Endothelial cell of umbilical vein (primary cell): ENCODE results near the gene GAS2L2. TPM values are rescaled to one million over a fixed set of nuclear protein-coding genes. Genes with fewer than 3 reads are reported as not detected.

ENCODE experiments used
- BruUV-seq: library from RNA; stranded (reverse); fragments of 400-500 nt; replicated peaks from 2 replicates; lab custom pipeline; 2021; lab: Mats Ljungman, UMichigan
- CTCF ChIA-PET: fragments of 300-600, 350-600 bp; sonication (Branson Sonifier 250); formaldehyde crosslinking; loops from one replicate; lab custom pipeline; 2021; ENCODE audit warnings: antibody characterized with exemption, inconsistent platforms; lab: Charles Lee
- POLR2A ChIA-PET: fragments of 300-600, 350-600 bp; sonication (Branson Sonifier 250); formaldehyde crosslinking; loops from one replicate; lab custom pipeline; 2021; ENCODE audit warnings: antibody characterized with exemption, inconsistent platforms; lab: Charles Lee
- DNase-seq: peaks from one replicate; pipeline ENCODE4 v3.0.0-alpha.2; 2011; ENCODE audit warnings: low read depth, low spot score
- FAIRE-seq: peaks from 2 replicates; lab custom pipeline; 2011; peaks lifted over from hg19 to GRCh38; lab: Jason Lieb, UNC
- H2AFZ ChIP-seq: 2 replicates; pipeline ENCODE4 v1.6.0; 2012; ENCODE audit warnings: low read depth, low read length, control low read depth, inconsistent platforms
- H3K27ac ChIP-seq: 2 replicates; pipeline ENCODE4 v1.5.1; 2011; ENCODE audit warnings: low read depth, mild to moderate bottlenecking, control low read depth, low read length, moderate library complexity; ENCODE audit not compliant: insufficient read depth
- H3K27me3 ChIP-seq, 2 experiments: 2 replicates each; pipeline versions ENCODE4 v1.6.0 to v1.6.1; 2011; ENCODE audit warnings: low read length in 2 of 2, mixed read lengths in 1 of 2; ENCODE audit not compliant: control insufficient read depth in 2 of 2, insufficient read depth in 2 of 2
- H3K36me3 ChIP-seq, 2 experiments: 2 replicates in 1 of 2; 3 replicates in 1 of 2; pipeline ENCODE4 v1.5.1; 2011; ENCODE audit warnings: low read length in 2 of 2, mild to moderate bottlenecking in 1 of 2, moderate library complexity in 1 of 2; ENCODE audit not compliant: control insufficient read depth in 2 of 2, insufficient read depth in 2 of 2; ENCODE audit errors: extremely low read depth in 1 of 2
- H3K4me1 ChIP-seq: 3 replicates; pipeline ENCODE4 v1.5.1; 2011; ENCODE audit warnings: mild to moderate bottlenecking, low read length; ENCODE audit not compliant: control insufficient read depth, insufficient read depth; ENCODE audit errors: extremely low read depth
- H3K4me2 ChIP-seq: 2 replicates; pipeline ENCODE4 v1.6.1; 2011; ENCODE audit warnings: low read length, control low read depth, mixed read lengths; ENCODE audit not compliant: insufficient read depth
- H3K4me3 ChIP-seq, 3 experiments: fragments of 200-600 bp in 1 of 3; sonication (generic), shearing (Covaris generic) in 1 of 3; replicated peaks in 1 of 3; 2 replicates each; pipeline ENCODE4 v1.5.1; 2011 to 2016; ENCODE audit warnings: control low read depth in 3 of 3, low read length in 3 of 3, mild to moderate bottlenecking in 2 of 3, inconsistent platforms in 1 of 3, low read depth in 1 of 3, moderate library complexity in 1 of 3; ENCODE audit not compliant: insufficient read depth in 1 of 3
- H3K79me2 ChIP-seq: 2 replicates; pipeline ENCODE4 v1.6.0; 2012; ENCODE audit warnings: low read length, inconsistent platforms; ENCODE audit not compliant: control insufficient read depth, insufficient read depth
- H3K9ac ChIP-seq: replicated peaks from 2 replicates; pipeline ENCODE3; 2011; ENCODE audit warnings: low read length, control low read depth; ENCODE audit not compliant: insufficient read depth; ENCODE audit errors: extremely low read depth
- H3K9me1 ChIP-seq: replicated peaks from 3 replicates; pipeline ENCODE4 v1.6.0; 2011; ENCODE audit warnings: mild to moderate bottlenecking, low read length; ENCODE audit not compliant: control insufficient read depth, insufficient read depth; ENCODE audit errors: extremely low read depth
- H3K9me3 ChIP-seq: replicated peaks from 2 replicates; pipeline ENCODE4 v1.5.1; 2012; ENCODE audit warnings: low read length, inconsistent platforms; ENCODE audit not compliant: control insufficient read depth, insufficient read depth
- H4K20me1 ChIP-seq: replicated peaks from 2 replicates; pipeline ENCODE3; 2011; ENCODE audit warnings: mild to moderate bottlenecking, low read length; ENCODE audit not compliant: control insufficient read depth, insufficient read depth; ENCODE audit errors: extremely low read depth
- EZH2 ChIP-seq: IDR thresholded peaks from 2 replicates; pipeline ENCODE4 v1.6.1; 2012; ENCODE audit warnings: borderline replicate concordance, low read depth, mild to moderate bottlenecking, moderate library complexity, low read length, inconsistent platforms; ENCODE audit not compliant: severe bottlenecking
- FOS ChIP-seq: IDR thresholded peaks from 2 replicates; pipeline ENCODE4 v1.6.1; 2011; ENCODE audit warnings: mild to moderate bottlenecking, low read length, moderate library complexity, borderline replicate concordance; ENCODE audit not compliant: insufficient read depth
- GATA2 ChIP-seq: IDR thresholded peaks from 2 replicates; pipeline ENCODE4 v1.7.0; 2011; ENCODE audit warnings: low read depth, mild to moderate bottlenecking, moderate library complexity, mixed read lengths, low read length; ENCODE audit not compliant: insufficient read length, insufficient read depth
- MAX ChIP-seq: IDR thresholded peaks from 2 replicates; pipeline ENCODE4 v1.6.1; 2011; ENCODE audit not compliant: insufficient read depth, insufficient read length
- MYC ChIP-seq: IDR thresholded peaks from one replicate; pipeline ENCODE4 v1.6.1; 2011; ENCODE audit warnings: mild to moderate bottlenecking, low read depth, low read length
- POLR2A ChIP-seq: IDR thresholded peaks from 2 replicates; pipeline ENCODE4 v1.6.1; 2012; ENCODE audit warnings: low read depth, mild to moderate bottlenecking, control low read depth, low read length
- POLR2AphosphoS5 ChIP-seq: IDR thresholded peaks from 2 replicates; pipeline ENCODE4 v1.6.1; 2012; ENCODE audit warnings: low read depth, mild to moderate bottlenecking, control low read depth, low read length, moderate library complexity; ENCODE audit not compliant: insufficient read depth
- dilution Hi-C: fragments of 300-500 bp; cut with MboI; formaldehyde crosslinking; loops from one replicate; pipeline ENCODE4 v1.15.0; 2019; ENCODE audit warnings: low sequenced_read_pairs; ENCODE audit not compliant: extremely low pct_ligation_motif_present
- intact Hi-C: fragments of 100-400 bp; cut with micrococcal nuclease; formaldehyde crosslinking; loops from one replicate; pipeline ENCODE4 v1.10.0; 2022
- polyA plus RNA-seq, 4 experiments: library from polyadenylated mRNA; depleted of rRNA in 3 of 4; stranded (reverse) in 3 of 4; unstranded in 1 of 4; fragments of >200 nt; gene quantifications; 2 replicates each; pipeline versions ENCODE4 v1.2.1 to v1.2.3, GENCODE V29; 2011 to 2012; ENCODE audit warnings: missing spikeins in 1 of 4
- total RNA-seq: library from RNA; stranded (reverse); gene quantifications from 2 replicates; pipeline ENCODE4 v1.2.3, GENCODE V29; 2021
- TF ChIP-seq, protein P1 (sequence below), 2 donors: IDR thresholded peaks; 1 replicate in 1 of 2; 2 replicates in 1 of 2; pipeline ENCODE4 v1.5.1; 2011; ENCODE audit warnings: low read length in 2 of 2, mild to moderate bottlenecking in 2 of 2, moderate library complexity in 2 of 2, control low read depth in 1 of 2, inconsistent platforms in 1 of 2, low read depth in 1 of 2; ENCODE audit not compliant: insufficient read depth in 1 of 2; ENCODE audit errors: extremely low read depth in 1 of 2

The GAS2L2 gene
- total and polyA plus RNA-seq, 2 donors (not counting 3 experiments of a cell fraction or from before 2014, with no cell fraction given), result not detected

DNA sequence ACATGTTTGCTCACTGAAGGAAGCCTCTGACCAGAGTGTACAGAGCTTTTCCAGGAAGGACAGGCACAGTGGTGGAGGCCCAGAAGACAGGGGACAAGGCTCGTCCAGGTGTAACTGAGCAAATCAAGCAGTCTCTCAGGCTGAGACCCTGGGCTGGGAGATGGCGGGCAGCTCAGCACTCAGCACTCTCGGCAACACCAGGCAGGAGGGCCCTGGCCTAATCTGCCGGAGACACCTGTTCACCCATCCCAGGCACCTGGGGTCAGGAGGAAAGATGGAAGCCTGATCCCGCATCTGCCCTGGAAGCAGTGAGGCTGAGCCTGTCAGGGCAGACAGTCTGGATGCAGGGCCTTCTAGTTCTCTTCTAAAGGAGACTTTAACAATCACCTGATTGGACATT is 16.8 kb downstream of the GAS2L2 start:
- Histone ChIP-seq H3K27me3 (peaks cover 29 to 32% of the 10 kb centered on the region in 2 experiments), H3K9me3 (no peaks in the 10 kb centered on the region), H2AFZ (no peak overlapping the region), H3K4me3 (no peak overlapping the region), H3K27ac (no peak overlapping the region), H3K36me3 (no peaks in the 10 kb centered on the region), H3K4me2 (no peak overlapping the region), H4K20me1 (no peaks in the 10 kb centered on the region), H3K79me2 (no peaks in the 10 kb centered on the region), H3K4me1 (peaks cover 2% of the 10 kb centered on the region), H3K9me1 (no peaks in the 10 kb centered on the region), H3K9ac (no peak overlapping the region)
- DNase-seq (no peak), FAIRE-seq (no peak)
- no TSS peak for BruUV-seq
- TF ChIP-seq GATA2, result no peak
- no peak for TF ChIP-seq POLR2A
- no peak for TF ChIP-seq EZH2
- TF ChIP-seq, protein P1, sequence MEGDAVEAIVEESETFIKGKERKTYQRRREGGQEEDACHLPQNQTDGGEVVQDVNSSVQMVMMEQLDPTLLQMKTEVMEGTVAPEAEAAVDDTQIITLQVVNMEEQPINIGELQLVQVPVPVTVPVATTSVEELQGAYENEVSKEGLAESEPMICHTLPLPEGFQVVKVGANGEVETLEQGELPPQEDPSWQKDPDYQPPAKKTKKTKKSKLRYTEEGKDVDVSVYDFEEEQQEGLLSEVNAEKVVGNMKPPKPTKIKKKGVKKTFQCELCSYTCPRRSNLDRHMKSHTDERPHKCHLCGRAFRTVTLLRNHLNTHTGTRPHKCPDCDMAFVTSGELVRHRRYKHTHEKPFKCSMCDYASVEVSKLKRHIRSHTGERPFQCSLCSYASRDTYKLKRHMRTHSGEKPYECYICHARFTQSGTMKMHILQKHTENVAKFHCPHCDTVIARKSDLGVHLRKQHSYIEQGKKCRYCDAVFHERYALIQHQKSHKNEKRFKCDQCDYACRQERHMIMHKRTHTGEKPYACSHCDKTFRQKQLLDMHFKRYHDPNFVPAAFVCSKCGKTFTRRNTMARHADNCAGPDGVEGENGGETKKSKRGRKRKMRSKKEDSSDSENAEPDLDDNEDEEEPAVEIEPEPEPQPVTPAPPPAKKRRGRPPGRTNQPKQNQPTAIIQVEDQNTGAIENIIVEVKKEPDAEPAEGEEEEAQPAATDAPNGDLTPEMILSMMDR (IDR thresholded peaks at IDR 0.05; ENCODE audit: extremely low read depth in 1 of 2, insufficient read depth in 1 of 2, low read depth in 1 of 2, low read length in 2 of 2), result no peak
- TF ChIP-seq MYC, result no peak
- no peak for TF ChIP-seq FOS
- TF ChIP-seq POLR2AphosphoS5, result no peak
- no peak for TF ChIP-seq MAX
- CTCF ChIA-PET, result interaction anchor here (1.4 to 1.6 kb wide), 3 partner anchors 11 to 14 kb away, joined by 4 to 6 read pairs (median 4); no protein-coding TSS in a partner anchor
- intact Hi-C loops, result no loop called here
- dilution Hi-C loops, result loop anchor here (25.0 kb wide), 1 partner anchor 124 kb away; no protein-coding TSS in a partner anchor
- POLR2A ChIA-PET, result no interaction called here
